IPS-20b (cell line): ENCODE data around the gene TMEM214.

Experiments
- H3K27ac ChIP-seq: one replicate; pipeline ENCODE4 v1.5.1; 2013; ENCODE audit warnings: low read length
- H3K27me3 ChIP-seq: 2 replicates; pipeline ENCODE4 v1.6.1; 2013; ENCODE audit warnings: mild to moderate bottlenecking, low read length, inconsistent platforms; ENCODE audit not compliant: insufficient read depth
- H3K36me3 ChIP-seq: 2 replicates; pipeline ENCODE4 v1.6.1; 2013; ENCODE audit warnings: low read depth, mild to moderate bottlenecking, inconsistent platforms, low read length, moderate library complexity; ENCODE audit not compliant: insufficient read depth
- H3K4me1 ChIP-seq: 2 replicates; pipeline ENCODE4 v1.6.1; 2013; ENCODE audit warnings: mild to moderate bottlenecking, control low read depth, inconsistent platforms, low read length, moderate library complexity; ENCODE audit not compliant: insufficient read depth
- H3K4me3 ChIP-seq: 2 replicates; pipeline ENCODE4 v1.5.1; 2013; ENCODE audit warnings: mild to moderate bottlenecking, low read length, inconsistent platforms
- H3K9ac ChIP-seq: 2 replicates; pipeline ENCODE4 v1.6.1; 2013; ENCODE audit warnings: low read depth, mild to moderate bottlenecking, inconsistent platforms, low read length, moderate library complexity
- H3K9me3 ChIP-seq: 2 replicates; pipeline ENCODE4 v1.6.1; 2013; ENCODE audit warnings: mild to moderate bottlenecking, low read depth, low read length, inconsistent platforms; ENCODE audit not compliant: insufficient read depth

TMEM214 gene

GRCh38 chr2:27059141-27059820 lies 26.5 kb downstream of the TMEM214 start:
- no peaks in the 10 kb centered on the region for H3K4me1 ChIP-seq
- H3K4me3 ChIP-seq: no peak overlapping the region
- H3K36me3 ChIP-seq: peaks cover 69% of the 10 kb centered on the region
- no peaks in the 10 kb centered on the region for H3K27me3 ChIP-seq
- H3K27ac ChIP-seq: no peak overlapping the region
- no peak overlapping the region for H3K9ac ChIP-seq
- no peaks in the 10 kb centered on the region for H3K9me3 ChIP-seq

- Histone ChIP-seq H3K27me3 (no peaks in the 10 kb centered on the region), H3K9me3 (no peaks in the 10 kb centered on the region), H3K27ac (no peak overlapping the region), H3K36me3 (peaks cover 61% of the 10 kb centered on the region), H3K4me1 (no peaks in the 10 kb centered on the region), H3K9ac (no peak overlapping the region), H3K4me3 (no peak overlapping the region)
Observed at GRCh38 chr2:27060323-27060722, 27.6 kb downstream of the TMEM214 start.

DNA sequence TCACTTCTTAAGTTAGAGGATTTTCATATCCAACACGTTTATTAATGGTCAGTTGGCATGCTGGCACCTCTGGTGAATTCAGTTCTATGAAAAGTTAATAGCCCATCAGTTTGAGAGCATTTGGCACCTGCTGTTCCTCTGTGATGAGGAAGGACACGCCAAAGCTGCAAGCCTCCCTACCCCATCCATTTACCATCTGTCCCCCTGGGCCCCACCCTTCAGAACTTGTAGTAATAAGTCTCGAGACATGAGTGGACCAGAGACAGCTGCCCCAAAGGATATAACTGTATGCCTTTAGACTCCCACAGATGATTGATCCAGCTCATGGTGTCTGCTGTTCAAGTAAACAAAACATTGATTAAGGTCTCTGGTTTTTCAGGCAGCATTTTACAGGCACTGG lies 32.4 kb downstream of the TMEM214 start:
- Histone ChIP-seq H3K4me3 (no peak overlapping the region), H3K27ac (no peak overlapping the region), H3K27me3 (no peaks in the 10 kb centered on the region), H3K36me3 (peaks cover 50% of the 10 kb centered on the region), H3K9me3 (no peaks in the 10 kb centered on the region), H3K4me1 (peaks cover under 1% of the 10 kb centered on the region; the same call in 1 of the 2 replicates), H3K9ac (no peak overlapping the region)

DNA sequence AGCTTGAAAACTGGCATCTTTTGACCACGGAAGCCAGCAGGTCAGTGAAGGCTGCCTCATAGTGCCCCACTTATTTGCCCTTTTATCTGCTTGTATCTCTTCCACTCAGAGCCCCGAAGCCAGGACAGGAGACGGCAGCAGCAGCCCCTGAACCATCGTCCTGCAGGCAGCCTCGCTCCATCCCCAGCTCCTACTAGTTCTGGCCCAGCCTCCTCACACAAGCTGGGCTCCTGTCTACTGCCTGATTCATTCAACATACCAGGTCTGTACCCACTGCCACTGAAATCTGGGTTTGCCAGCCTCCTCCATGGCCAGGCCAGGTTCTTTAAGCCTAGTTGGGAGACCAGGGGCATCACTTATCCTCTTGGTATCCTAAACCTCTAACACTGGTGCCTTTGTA lies 34.6 kb downstream of the TMEM214 start:
- H3K4me3 ChIP-seq: no peak overlapping the region
- no peaks in the 10 kb centered on the region for H3K27me3 ChIP-seq
- H3K36me3 ChIP-seq: peaks cover 46% of the 10 kb centered on the region
- no peaks in the 10 kb centered on the region for H3K9me3 ChIP-seq
- no peak overlapping the region for H3K9ac ChIP-seq
- no peak overlapping the region for H3K27ac ChIP-seq
- peaks cover 4% of the 10 kb centered on the region; the same call in 1 of the 2 replicates for H3K4me1 ChIP-seq

DNA sequence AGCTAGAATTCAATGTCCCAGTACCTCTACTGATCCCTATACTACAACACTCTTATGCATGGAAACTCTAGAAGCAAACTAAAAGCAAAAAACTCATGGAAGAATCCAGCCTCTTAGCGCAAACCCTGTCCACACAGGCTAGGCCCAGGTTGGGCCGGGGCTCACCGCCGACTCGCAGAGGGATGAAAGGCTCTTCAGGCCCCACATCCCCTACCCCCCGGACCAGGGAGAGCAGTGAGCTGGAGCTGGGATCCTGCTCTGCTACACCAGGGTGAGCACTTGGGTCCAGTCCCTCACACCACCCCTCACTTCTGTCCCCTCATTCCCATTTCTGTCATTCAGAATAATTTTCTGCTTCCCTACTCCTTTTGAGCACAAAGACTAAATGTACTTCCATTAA lies 36.7 kb downstream of the TMEM214 start:
- Histone ChIP-seq H3K27me3 (no peaks in the 10 kb centered on the region), H3K9ac (no peak overlapping the region), H3K4me1 (peaks cover 7% of the 10 kb centered on the region; the same call in 1 of the 2 replicates), H3K9me3 (no peaks in the 10 kb centered on the region), H3K27ac (no peak overlapping the region), H3K36me3 (peaks cover 40% of the 10 kb centered on the region), H3K4me3 (no peak overlapping the region)

DNA sequence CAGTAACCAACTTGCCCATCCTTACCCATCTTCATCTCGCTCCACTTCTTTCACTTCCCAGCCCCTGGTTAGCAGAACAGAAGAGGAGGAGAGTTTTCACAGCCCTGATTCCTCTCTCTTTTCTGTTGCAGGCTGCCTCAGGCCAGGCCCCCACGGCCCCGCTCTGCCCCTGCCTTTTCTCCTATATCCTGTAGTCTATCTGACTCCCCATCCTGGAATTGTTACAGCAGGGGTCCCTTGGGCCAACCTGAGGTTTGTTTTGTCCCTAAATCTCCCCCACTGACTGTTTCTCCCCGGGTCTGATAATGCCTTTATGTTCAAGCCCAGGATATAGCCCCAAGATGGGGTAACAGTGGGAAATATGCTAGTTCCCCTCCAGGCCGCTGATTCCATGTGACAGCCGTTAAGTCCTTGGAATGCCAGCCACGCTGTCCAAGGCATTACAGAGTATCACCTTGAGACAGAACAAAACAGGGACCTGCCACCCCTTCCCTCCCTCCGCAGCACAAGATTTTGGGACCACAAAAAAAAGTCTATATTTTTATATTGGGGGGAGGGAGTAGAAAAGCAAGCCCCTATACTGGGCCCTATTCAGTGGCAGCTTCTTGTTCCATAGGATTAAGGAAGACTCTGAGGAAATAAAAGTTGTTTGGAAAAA lies 37.3 kb downstream of the TMEM214 start:
- Histone ChIP-seq H3K9ac (peak overlapping the region; percentile 94; the same call in 1 of the 2 replicates), H3K27ac (no peak overlapping the region), H3K4me3 (peak overlapping the region; percentile 99), H3K9me3 (no peaks in the 10 kb centered on the region), H3K4me1 (peaks cover 7% of the 10 kb centered on the region; the same call in 1 of the 2 replicates), H3K27me3 (no peaks in the 10 kb centered on the region), H3K36me3 (peaks cover 39% of the 10 kb centered on the region)

DNA sequence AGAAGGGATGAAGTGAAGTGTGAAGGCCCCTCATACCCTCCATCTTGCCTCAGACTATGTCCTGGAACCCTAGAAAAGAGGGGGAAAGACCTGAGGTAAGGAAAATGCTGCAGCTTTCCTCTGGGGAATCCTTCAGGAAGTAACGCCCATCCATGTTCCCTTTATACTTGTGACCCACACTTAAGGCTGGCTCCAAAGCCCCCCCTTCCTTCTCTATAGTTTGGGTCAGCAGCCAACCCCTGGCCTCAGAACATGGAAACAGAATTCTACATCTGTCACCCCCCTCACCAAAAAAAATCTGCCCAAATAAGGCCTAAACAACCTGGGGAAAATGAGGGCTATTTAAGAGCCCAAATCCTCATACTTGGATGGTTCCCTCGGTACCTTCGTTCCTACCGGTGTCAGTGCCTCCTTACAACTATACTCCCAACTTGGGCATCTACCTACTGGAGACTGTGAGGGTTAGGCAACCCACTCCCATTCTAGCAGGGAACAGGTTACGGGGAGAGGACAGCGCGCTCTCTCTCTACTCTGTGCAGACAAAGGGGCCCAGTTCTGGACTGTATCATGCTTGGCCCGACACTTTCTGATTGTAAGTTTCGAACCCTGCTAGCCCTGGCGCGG lies 38.0 kb downstream of the TMEM214 start:
- no peaks in the 10 kb centered on the region for H3K9me3 ChIP-seq
- no peaks in the 10 kb centered on the region for H3K27me3 ChIP-seq
- H3K27ac ChIP-seq: peak overlapping the region; percentile 18
- H3K36me3 ChIP-seq: peaks cover 33% of the 10 kb centered on the region
- H3K4me3 ChIP-seq: peak overlapping the region; percentile 99
- H3K4me1 ChIP-seq: peaks cover 7% of the 10 kb centered on the region; the same call in 1 of the 2 replicates
- peak overlapping the region; percentile 94 for H3K9ac ChIP-seq

DNA sequence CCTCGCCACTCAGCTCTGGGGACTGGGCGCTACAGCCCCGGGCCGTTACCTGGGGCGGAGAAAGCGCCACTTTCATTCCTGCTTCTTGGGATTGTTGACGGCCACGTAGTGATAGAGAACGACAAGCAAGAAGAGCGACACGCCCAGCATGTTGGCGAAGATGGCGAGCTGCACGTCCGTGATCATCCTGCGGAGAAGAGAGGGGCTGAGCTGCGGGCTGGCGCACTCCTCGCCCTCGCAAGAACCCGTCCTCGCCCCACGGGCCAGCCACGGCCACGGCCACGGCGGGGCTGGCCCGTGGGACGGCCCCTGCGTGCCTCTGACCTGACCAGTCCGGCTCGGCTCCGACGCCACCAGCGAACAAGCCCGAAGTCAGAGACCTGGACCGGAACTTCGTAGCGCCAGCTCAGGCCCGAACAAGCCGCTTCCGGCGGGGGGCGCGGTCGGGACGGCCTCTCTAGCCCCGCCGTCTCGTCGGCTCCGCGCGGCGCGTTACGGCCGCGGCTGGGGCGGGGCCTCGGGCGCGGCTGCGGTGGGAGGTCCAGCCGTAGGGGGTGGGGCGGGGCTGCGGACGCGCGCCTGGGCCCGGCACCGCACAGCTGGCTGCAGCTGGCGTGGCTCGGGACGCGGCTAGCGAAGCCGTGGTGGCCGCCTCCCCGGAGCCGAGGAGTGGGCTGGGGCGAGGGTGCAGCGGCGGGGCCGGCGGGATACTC lies 38.7 kb downstream of the TMEM214 start, which contains the start of gene OST4:
Gene OST4, minus strand, starts transcription at position 378 of the 713 bp plus-strand sequence.
- Histone ChIP-seq H3K9ac (peak within 1 kb of the TSS; percentile 94), H3K36me3 (peaks cover 33% of the 10 kb centered on the region), H3K27ac (peak within 1 kb of the TSS; percentile 85), H3K4me1 (peaks cover 7% of the 10 kb centered on the region; the same call in 1 of the 2 replicates), H3K9me3 (no peaks in the 10 kb centered on the region), H3K27me3 (no peaks in the 10 kb centered on the region), H3K4me3 (peak within 1 kb of the TSS; percentile 99)

- peak overlapping the region; percentile 92; the same call in 1 of the 2 replicates for H3K9ac ChIP-seq
- peak overlapping the region; percentile 85 for H3K27ac ChIP-seq
- H3K27me3 ChIP-seq: no peaks in the 10 kb centered on the region
- H3K9me3 ChIP-seq: no peaks in the 10 kb centered on the region
- peak overlapping the region; percentile 99 for H3K4me3 ChIP-seq
- H3K4me1 ChIP-seq: peaks cover 7% of the 10 kb centered on the region; the same call in 1 of the 2 replicates
- peaks cover 32% of the 10 kb centered on the region for H3K36me3 ChIP-seq
Observed at GRCh38 chr2:27071990-27072830, 39.4 kb downstream of the TMEM214 start.

- peak overlapping the region; percentile 99; the same call in 1 of the 2 replicates for H3K4me3 ChIP-seq
- H3K36me3 ChIP-seq: peaks cover 25% of the 10 kb centered on the region
- peaks cover 7% of the 10 kb centered on the region; the same call in 1 of the 2 replicates for H3K4me1 ChIP-seq
- H3K27me3 ChIP-seq: no peaks in the 10 kb centered on the region
- no peak overlapping the region for H3K27ac ChIP-seq
- no peaks in the 10 kb centered on the region for H3K9me3 ChIP-seq
- peak overlapping the region; percentile 92; the same call in 1 of the 2 replicates for H3K9ac ChIP-seq
Observed at GRCh38 chr2:27072920-27073319, 40.2 kb downstream of the TMEM214 start.
